DOHH2 (cell line): Measurements from ENCODE around the gene PGAP3.

Source experiments
- H3F3A ChIP-seq: fragments of 200-600 bp; sonication (generic), shearing (Covaris generic); 2 replicates; pipeline ENCODE4 v1.6.0; 2016; ENCODE audit warnings: antibody characterized with exemption, mild to moderate bottlenecking; ENCODE audit not compliant: control insufficient read depth, insufficient read depth
- H3K27ac ChIP-seq: fragments of 200-600 bp; sonication (generic); 2 replicates; pipeline ENCODE4 v1.5.1; 2014; ENCODE audit warnings: low read depth, mild to moderate bottlenecking, low read length, moderate library complexity
- H3K27me3 ChIP-seq: fragments of 200-600 bp; sonication (generic); 2 replicates; pipeline ENCODE4 v1.6.1; 2014; ENCODE audit warnings: mild to moderate bottlenecking, low read length, mixed read lengths; ENCODE audit not compliant: control insufficient read depth
- H3K36me3 ChIP-seq: fragments of 200-600 bp; sonication (generic); 2 replicates; pipeline ENCODE4 v1.6.1; 2014; ENCODE audit warnings: mild to moderate bottlenecking, low read length, moderate library complexity, mixed read lengths; ENCODE audit not compliant: control insufficient read depth
- H3K4me1 ChIP-seq: fragments of 200-600 bp; sonication (generic); 2 replicates; pipeline ENCODE4 v1.6.1; 2014; ENCODE audit warnings: mild to moderate bottlenecking, low read length, mixed read lengths; ENCODE audit not compliant: control insufficient read depth
- H3K4me2 ChIP-seq: fragments of 200-600 bp; sonication (generic); 2 replicates; pipeline ENCODE4 v1.6.0; 2014; ENCODE audit warnings: mild to moderate bottlenecking, low read length, moderate library complexity
- H3K4me3 ChIP-seq: fragments of 200-600 bp; sonication (generic); 2 replicates; pipeline ENCODE4 v1.5.1; 2014; ENCODE audit warnings: mild to moderate bottlenecking, low read length, mixed read lengths
- H3K79me2 ChIP-seq: fragments of 200-600 bp; sonication (generic); 2 replicates; pipeline ENCODE4 v1.6.1; 2014; ENCODE audit warnings: mild to moderate bottlenecking, low read length, mixed read lengths; ENCODE audit not compliant: control insufficient read depth
- H3K9me2 ChIP-seq: fragments of 200-600 bp; sonication (generic); replicated peaks from 2 replicates; pipeline ENCODE4 v1.6.1; 2014; ENCODE audit warnings: mild to moderate bottlenecking, low read length, mixed read lengths; ENCODE audit not compliant: control insufficient read depth
- H3K9me3 ChIP-seq: fragments of 200-600 bp; sonication (generic); 2 replicates; pipeline ENCODE4 v1.6.1; 2014; ENCODE audit warnings: antibody characterized with exemption, low read length, mixed read lengths; ENCODE audit not compliant: control insufficient read depth, insufficient read depth
- H4K20me1 ChIP-seq: fragments of 200-600 bp; sonication (generic); 2 replicates; pipeline ENCODE4 v1.6.0; 2014; ENCODE audit warnings: low read depth, mild to moderate bottlenecking, antibody characterized with exemption, low read length, moderate library complexity; ENCODE audit not compliant: control insufficient read depth, insufficient read depth
- CTCF ChIP-seq: fragments of 200-600 bp; sonication (generic); IDR thresholded peaks from one replicate; pipeline ENCODE4 v1.5.1; 2014; ENCODE audit warnings: antibody characterized with exemption, mild to moderate bottlenecking, low read depth, low read length; ENCODE audit not compliant: poor library complexity, severe bottlenecking
- EZH2phosphoT487 ChIP-seq: fragments of 200-600 bp; sonication (generic); IDR thresholded peaks from 2 replicates; pipeline ENCODE4 v1.6.1; 2017; ENCODE audit warnings: borderline replicate concordance, mild to moderate bottlenecking, antibody characterized with exemption, low read length, moderate library complexity, mixed read lengths

PGAP3 gene

GRCh38 chr17:39679521-39680192 is 8.2 kb downstream of the PGAP3 start:
- Histone ChIP-seq H3F3A (peaks cover 2% of the 10 kb centered on the region; the same call in 1 of the 2 replicates), H3K27me3 (no peaks in the 10 kb centered on the region), H3K4me2 (peak overlapping the region; percentile 54), H3K27ac (peak overlapping the region; percentile 38), H4K20me1 (no peaks in the 10 kb centered on the region), H3K4me1 (peaks cover 68% of the 10 kb centered on the region), H3K79me2 (no peaks in the 10 kb centered on the region), H3K9me3 (no peaks in the 10 kb centered on the region), H3K9me2 (no peaks in the 10 kb centered on the region), H3K36me3 (no peaks in the 10 kb centered on the region), H3K4me3 (peak overlapping the region; percentile 31)
- TF ChIP-seq EZH2phosphoT487: no peak
- TF ChIP-seq CTCF: no peak

GRCh38 chr17:39678340-39679116 is 9.3 kb downstream of the PGAP3 start:
- Histone ChIP-seq H3K9me2 (no peaks in the 10 kb centered on the region), H4K20me1 (no peaks in the 10 kb centered on the region), H3F3A (peaks cover 2% of the 10 kb centered on the region; the same call in 1 of the 2 replicates), H3K4me2 (0 out of 2 replicates have a peak overlapping the region, but pooled peaks have one; percentile 54), H3K36me3 (no peaks in the 10 kb centered on the region), H3K4me3 (no peak overlapping the region), H3K27me3 (no peaks in the 10 kb centered on the region), H3K4me1 (peaks cover 76% of the 10 kb centered on the region), H3K79me2 (no peaks in the 10 kb centered on the region), H3K27ac (peak overlapping the region; percentile 38; the same call in 1 of the 2 replicates), H3K9me3 (no peaks in the 10 kb centered on the region)
- TF ChIP-seq EZH2phosphoT487 (no peak), CTCF (no peak)

GRCh38 chr17:39677542-39678339 is 10.1 kb downstream of the PGAP3 start:
- Histone ChIP-seq H4K20me1 (no peaks in the 10 kb centered on the region), H3K27me3 (no peaks in the 10 kb centered on the region), H3K9me3 (no peaks in the 10 kb centered on the region), H3K27ac (no peak overlapping the region), H3K4me1 (peaks cover 76% of the 10 kb centered on the region), H3F3A (peaks cover 2% of the 10 kb centered on the region; the same call in 1 of the 2 replicates), H3K36me3 (no peaks in the 10 kb centered on the region), H3K79me2 (no peaks in the 10 kb centered on the region), H3K4me2 (no peak overlapping the region; the same call in 1 of the 2 replicates), H3K4me3 (no peak overlapping the region), H3K9me2 (no peaks in the 10 kb centered on the region)
- TF ChIP-seq EZH2phosphoT487: no peak
- TF ChIP-seq CTCF: no peak
